ENCODE results near the gene PTH2.
A peak's percentile ranks its signal among the peaks of the same experiment; 100 is the strongest.

The PTH2 gene

GRCh38 chr19:49430678-49431329 is 7.6 kb upstream of the PTH2 start:
- DNase-seq = no peak

GRCh38 chr19:49430172-49430677 is 7.0 kb upstream of the PTH2 start:
- DNase-seq = no peak

- DNase-seq = no peak
These were observed 5.6 kb upstream of the PTH2 start for GRCh38 chr19:49428547-49429451.

GRCh38 chr19:49427855-49428546 is 4.8 kb upstream of the PTH2 start:
- DNase-seq = no peak

- DNase-seq = no peak
These were observed 4.1 kb upstream of the PTH2 start for GRCh38 chr19:49427339-49427738.

- no peak for DNase-seq
These were observed 2.8 kb upstream of the PTH2 start for GRCh38 chr19:49425922-49426592.

GRCh38 chr19:49425178-49425577 is 1.9 kb upstream of the PTH2 start, which contains the start of gene GFY:
GFY (plus strand) TSS chr19:49425388; CDS start chr19:49426431, 1,043 bp downstream.
- no peak for DNase-seq

- no peak for DNase-seq
These were observed 703 bp upstream of the PTH2 start for GRCh38 chr19:49423985-49424303.

- peak; percentile 31 for DNase-seq
These were observed 702 bp downstream of the PTH2 start for GRCh38 chr19:49422407-49423070.

- DNase-seq = no peak
These were observed 1.4 kb downstream of the PTH2 start for GRCh38 chr19:49421878-49422202.

GRCh38 chr19:49421039-49421877 is 2.0 kb downstream of the PTH2 start:
- peak; percentile 96 for DNase-seq

GRCh38 chr19:49420227-49420626 is 3.0 kb downstream of the PTH2 start:
- DNase-seq = no peak

GRCh38 chr19:49419173-49419572 is 4.1 kb downstream of the PTH2 start:
- no peak for DNase-seq

GRCh38 chr19:49418511-49418910 is 4.7 kb downstream of the PTH2 start:
- DNase-seq = no peak

- no peak for DNase-seq
These were observed 6.2 kb downstream of the PTH2 start for GRCh38 chr19:49417088-49417487.

GRCh38 chr19:49415810-49416200 is 7.4 kb downstream of the PTH2 start:
- no peak for DNase-seq

GRCh38 chr19:49415102-49415809 is 8.0 kb downstream of the PTH2 start:
- no peak for DNase-seq

GRCh38 chr19:49414256-49414655 is 9.0 kb downstream of the PTH2 start:
- DNase-seq = no peak

GRCh38 chr19:49413348-49413747 is 9.9 kb downstream of the PTH2 start:
- no peak for DNase-seq

GRCh38 chr19:49411681-49412326 is 11.4 kb downstream of the PTH2 start:
- DNase-seq = no peak
